Measurements from ENCODE around the gene CLK2. TPM values are rescaled to one million over a fixed set of nuclear protein-coding genes. Genes with fewer than 3 reads are reported as not detected.

The CLK2 gene
- total RNA-seq, 4 donors from 2014 or later: 17.6 to 32.0 (median 25.3) TPM

- intact Hi-C loops (cut with DNase I): no loop called here
- Histone ChIP-seq H3K27me3 (no peaks in the 10 kb centered on the region), H3K27ac (replicated peaks in 1 of 4) (peak within 1 kb of the TSS; percentile 97 to 98 (median 98)), H3K36me3 (peaks cover 13 to 41% (median 33%) of the 10 kb centered on the region in 4 donors), H3K9me3 (no peaks in the 10 kb centered on the region), H3K4me1 (peaks cover 28 to 63% (median 46%) of the 10 kb centered on the region in 4 donors), H3K4me3 (peak within 1 kb of the TSS; percentile 94 to 97 (median 96))
- WGBS: 4% methylated on average over 23 of the region's 54 CpGs
- peak; percentile 95 for DNase-seq (ENCODE audit: extremely low spot score)
- TF ChIP-seq EP300 (IDR thresholded peaks at IDR 0.05): no peak
- TF ChIP-seq POLR2AphosphoS5 (IDR thresholded peaks at IDR 0.05): peak; percentile 85 to 94
- TF ChIP-seq POLR2A (IDR thresholded peaks at IDR 0.05; ENCODE audit: low read depth): peak; percentile 34
- peak in 1 of 3 experiments; percentile 18 for TF ChIP-seq CTCF (IDR thresholded peaks at IDR 0.05)
Measured at GRCh38 chr1:155255243-155256007, 17.9 kb downstream of the CLK2 start, which contains the start of gene ENTREP3. ENTREP3 (minus strand) TSS chr1:155255483; CDS start chr1:155254877, 606 bp downstream.

DNA sequence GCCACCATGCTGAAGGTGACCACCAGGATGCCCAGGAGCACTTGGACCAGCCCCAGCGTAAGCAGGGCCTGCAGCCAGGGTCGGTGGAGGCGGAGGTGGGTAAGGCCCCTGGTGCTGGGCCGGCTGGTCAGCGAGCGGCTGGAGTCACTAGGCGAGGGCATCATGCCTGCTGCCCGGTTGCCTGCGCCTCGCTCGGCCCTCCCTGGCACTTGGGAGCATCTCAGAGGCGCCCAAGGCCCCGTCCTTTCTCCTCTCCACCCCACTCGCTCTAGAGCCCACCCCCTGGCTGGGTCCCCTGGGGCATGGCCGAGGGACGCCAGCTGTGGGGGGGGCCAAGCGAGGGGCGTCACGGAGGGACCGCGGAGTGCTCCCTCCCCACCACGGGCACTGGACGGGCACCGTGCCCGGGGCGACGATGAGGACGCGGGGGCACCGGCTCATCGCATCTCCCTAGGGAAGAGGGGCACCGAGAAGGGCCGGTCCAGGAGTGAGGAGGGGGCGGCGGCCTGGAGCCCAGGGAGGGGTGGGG lies 18.5 kb downstream of the CLK2 start:
- Histone ChIP-seq H3K4me3 (peak overlapping the region; percentile 94 to 97 (median 96)), H3K9me3 (no peaks in the 10 kb centered on the region), H3K4me1 (peaks cover 32 to 62% (median 47%) of the 10 kb centered on the region in 4 donors), H3K27ac (replicated peaks in 1 of 4) (peak overlapping the region; percentile 97 to 98 (median 98)), H3K36me3 (peaks cover 7 to 34% (median 26%) of the 10 kb centered on the region in 4 donors), H3K27me3 (no peaks in the 10 kb centered on the region)
- TF ChIP-seq EP300 (IDR thresholded peaks at IDR 0.05): no peak
- intact Hi-C loops (cut with DNase I): no loop called here
- WGBS: 0% methylated on average over 21 of the region's 35 CpGs
- no peak for DNase-seq (ENCODE audit: extremely low spot score)

- Histone ChIP-seq H3K36me3 (peaks cover 6 to 30% (median 24%) of the 10 kb centered on the region in 4 donors), H3K4me1 (peaks cover 32 to 62% (median 47%) of the 10 kb centered on the region in 4 donors), H3K4me3 (peak overlapping the region; percentile 94 to 97 (median 96)), H3K27me3 (no peaks in the 10 kb centered on the region), H3K9me3 (no peaks in the 10 kb centered on the region), H3K27ac (replicated peaks in 1 of 4) (peak overlapping the region; percentile 97 to 98 (median 98))
- TF ChIP-seq EP300 (IDR thresholded peaks at IDR 0.05) (no peak), POLR2A (IDR thresholded peaks at IDR 0.05; ENCODE audit: low read depth) (no peak), POLR2AphosphoS5 (IDR thresholded peaks at IDR 0.05) (no peak), CTCF (IDR thresholded peaks at IDR 0.05) (no peak)
- 60% methylated on average over 6 of the region's 12 CpGs for WGBS
- intact Hi-C loops (cut with DNase I): no loop called here
- DNase-seq (ENCODE audit: extremely low spot score): no peak
Measured at GRCh38 chr1:155254228-155254713, 19.0 kb downstream of the CLK2 start.

DNA sequence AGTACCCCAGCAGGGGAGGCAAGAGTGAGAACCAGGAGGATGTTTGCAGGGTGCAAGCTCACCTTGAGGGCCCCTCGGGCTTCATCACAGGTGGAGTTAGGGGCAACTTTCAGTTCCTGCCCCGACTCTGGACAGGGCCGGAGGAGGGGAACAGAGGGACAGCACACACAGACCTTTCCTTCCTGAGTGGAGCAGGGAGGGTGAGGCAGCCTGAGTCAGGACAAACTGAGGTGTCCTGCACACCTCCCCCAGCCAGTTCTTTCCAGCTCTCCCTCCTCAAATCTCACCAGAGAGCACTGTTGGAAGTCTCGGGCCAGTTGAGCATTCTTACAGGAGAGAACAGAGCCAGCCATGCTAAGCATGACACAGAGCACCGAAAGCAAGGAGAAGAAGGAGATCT lies 19.5 kb downstream of the CLK2 start:
- no peak for DNase-seq (ENCODE audit: extremely low spot score)
- intact Hi-C loops (cut with DNase I): no loop called here
- H3K4me3 ChIP-seq: peak overlapping the region; percentile 94 to 97 (median 96)
- peaks cover 5 to 31% (median 24%) of the 10 kb centered on the region in 4 donors for H3K36me3 ChIP-seq
- peak overlapping the region; percentile 97 to 98 (median 98) for H3K27ac ChIP-seq (replicated peaks in 1 of 4)
- TF ChIP-seq POLR2AphosphoS5 (IDR thresholded peaks at IDR 0.05) (no peak), EP300 (IDR thresholded peaks at IDR 0.05) (no peak), CTCF (IDR thresholded peaks at IDR 0.05) (no peak), POLR2A (IDR thresholded peaks at IDR 0.05; ENCODE audit: low read depth) (no peak)
- H3K9me3 ChIP-seq: no peaks in the 10 kb centered on the region
- peaks cover 32 to 62% (median 47%) of the 10 kb centered on the region in 4 donors for H3K4me1 ChIP-seq
- H3K27me3 ChIP-seq: no peaks in the 10 kb centered on the region
- WGBS: 51% methylated on average over 5 of the region's 5 CpGs

DNA sequence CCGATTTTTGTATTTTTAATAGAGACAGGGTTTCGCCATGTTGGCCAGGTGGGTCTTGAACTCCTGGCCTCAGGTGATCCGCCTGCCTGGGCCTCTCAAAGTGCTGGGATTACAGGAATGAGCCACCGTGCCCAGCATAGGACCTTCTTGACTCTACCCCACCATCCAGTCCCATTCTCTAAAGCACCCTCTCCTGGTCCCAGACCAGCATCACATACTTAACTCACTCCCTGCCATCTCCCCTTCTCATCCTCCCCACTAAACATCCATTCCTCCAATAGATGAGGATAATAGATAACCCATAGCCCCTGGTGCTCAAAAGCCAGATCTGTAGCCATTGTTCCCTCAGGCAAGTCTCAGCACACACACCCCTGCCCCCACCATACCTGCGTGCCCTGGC lies 20.1 kb downstream of the CLK2 start:
- WGBS: 70% methylated on average over 5 of the region's 5 CpGs
- Histone ChIP-seq H3K27me3 (no peaks in the 10 kb centered on the region), H3K4me1 (peaks cover 32 to 62% (median 47%) of the 10 kb centered on the region in 4 donors), H3K27ac (replicated peaks in 1 of 4) (peak overlapping the region; percentile 97 to 98 (median 98)), H3K4me3 (peak overlapping the region in 1 of 4 donors; percentile 94), H3K36me3 (peaks cover 0 to 31% (median 21%) of the 10 kb centered on the region in 4 donors), H3K9me3 (no peaks in the 10 kb centered on the region)
- TF ChIP-seq EP300 (IDR thresholded peaks at IDR 0.05) (no peak), POLR2A (IDR thresholded peaks at IDR 0.05; ENCODE audit: low read depth) (no peak), CTCF (IDR thresholded peaks at IDR 0.05) (no peak), POLR2AphosphoS5 (IDR thresholded peaks at IDR 0.05) (no peak)
- intact Hi-C loops (cut with DNase I): no loop called here
- no peak for DNase-seq (ENCODE audit: extremely low spot score)

All from esophagus muscularis mucosa (tissue), 4 donors.